ENCODE measurements around the gene DBP. TPM values are rescaled to one million over a fixed set of nuclear protein-coding genes. Genes with fewer than 3 reads are reported as not detected.

Gene DBP
- total and polyA plus RNA-seq, 10 of the 15 experiments (the other 5 are each of a cell fraction or from before 2014, with no cell fraction given): 2.0 to 10.6 (median 6.9) TPM

- Histone ChIP-seq H3K4me3 (no peak within 1 kb of the TSS), H3K27ac (ENCODE audit: control insufficient read depth, insufficient read depth) (no peak within 1 kb of the TSS), H4K20me1 (ENCODE audit: control insufficient read depth, insufficient read depth) (no peaks in the 10 kb centered on the region), H2AFZ (ENCODE audit: control insufficient read depth, low read depth, low read length) (no peak within 1 kb of the TSS), H3K36me3 (ENCODE audit: control insufficient read depth in 2 of 2, insufficient read depth in 2 of 2, low read length in 1 of 2) (no peaks in the 10 kb centered on the region), H3K9me3 (replicated peaks; ENCODE audit: control insufficient read depth, insufficient read depth, low read length) (no peaks in the 10 kb centered on the region), H3K9ac (ENCODE audit: control insufficient read depth, insufficient read depth, low read length) (no peak within 1 kb of the TSS), H3K4me2 (ENCODE audit: control insufficient read depth, insufficient read depth) (no peak within 1 kb of the TSS), H3K79me2 (ENCODE audit: control insufficient read depth, insufficient read depth, low read length) (no peaks in the 10 kb centered on the region), H3K4me1 (ENCODE audit: control insufficient read depth, insufficient read depth, low read length) (no peaks in the 10 kb centered on the region), H3K27me3 (replicated peaks in 1 of 2; ENCODE audit: control insufficient read depth in 2 of 2, insufficient read depth in 2 of 2, low read length in 1 of 2) (no peaks in the 10 kb centered on the region)
- ChIA-PET RAD21 (ENCODE audit: unreplicated experiment) (interaction anchor here (1.0 kb wide), 1 partner anchor 22 kb away, joined by 3 read pairs; no protein-coding TSS in a partner anchor), SMC1A (ENCODE audit: uncharacterized antibody, unreplicated experiment) (no interaction called here), POLR2A (no interaction called here), CTCF (interaction anchor here (0.5 to 2.7 kb wide), 3 partner anchors 17 to 101 kb away, joined by 3 to 24 read pairs (median 6); no protein-coding TSS in a partner anchor)
- DNase-seq (ENCODE audit: low read depth, low spot score) (no peak), ATAC-seq (no peak), FAIRE-seq (no peak)
- no TSS peak for BruUV-seq (replicated peaks)
- TF ChIP-seq MEF2A (IDR thresholded peaks at IDR 0.05; ENCODE audit: insufficient read depth, low read depth, low read length) (no peak), SUPT20H (IDR thresholded peaks at IDR 0.05; ENCODE audit: borderline replicate concordance, control insufficient read depth, low read depth, low read length) (no peak), KAT2A (conservative IDR thresholded peaks at IDR 0.05; ENCODE audit: control insufficient read depth, low read depth, low read length) (no peak), CHD2 (IDR thresholded peaks at IDR 0.05; ENCODE audit: borderline replicate concordance, low read depth, low read length) (no peak), REST (IDR thresholded peaks at IDR 0.05; ENCODE audit: low read depth, low read length) (no peak), BCL11A (IDR thresholded peaks at IDR 0.05; ENCODE audit: low read depth, low read length) (no peak), POLR2A (IDR thresholded peaks at IDR 0.05; ENCODE audit: low read depth, low read length) (no peak), SMAD1 (IDR thresholded peaks at IDR 0.05; ENCODE audit: low read depth, partially characterized antibody) (no peak)
- WGBS (ENCODE audit: insufficient coverage, insufficient replicate concordance, low lambda C conversion rate, missing lambda C conversion rate): 75% methylated on average over 39 of the region's 39 CpGs
- in situ Hi-C loops (cut with MboI): no loop called here
- intact Hi-C loops (cut with micrococcal nuclease; ENCODE audit: unreplicated experiment): no loop called here
These were observed 30.5 kb downstream of the DBP start, which contains the start of gene SPACA4 for GRCh38 chr19:48606463-48607358. Gene SPACA4 (plus strand): TSS chr19:48606742. CDS start chr19:48606979, 237 bp downstream.
